Measurements from ENCODE around the gene SLC25A22.
A peak's percentile ranks its signal among the peaks of the same experiment; 100 is the strongest.

The SLC25A22 gene

DNA sequence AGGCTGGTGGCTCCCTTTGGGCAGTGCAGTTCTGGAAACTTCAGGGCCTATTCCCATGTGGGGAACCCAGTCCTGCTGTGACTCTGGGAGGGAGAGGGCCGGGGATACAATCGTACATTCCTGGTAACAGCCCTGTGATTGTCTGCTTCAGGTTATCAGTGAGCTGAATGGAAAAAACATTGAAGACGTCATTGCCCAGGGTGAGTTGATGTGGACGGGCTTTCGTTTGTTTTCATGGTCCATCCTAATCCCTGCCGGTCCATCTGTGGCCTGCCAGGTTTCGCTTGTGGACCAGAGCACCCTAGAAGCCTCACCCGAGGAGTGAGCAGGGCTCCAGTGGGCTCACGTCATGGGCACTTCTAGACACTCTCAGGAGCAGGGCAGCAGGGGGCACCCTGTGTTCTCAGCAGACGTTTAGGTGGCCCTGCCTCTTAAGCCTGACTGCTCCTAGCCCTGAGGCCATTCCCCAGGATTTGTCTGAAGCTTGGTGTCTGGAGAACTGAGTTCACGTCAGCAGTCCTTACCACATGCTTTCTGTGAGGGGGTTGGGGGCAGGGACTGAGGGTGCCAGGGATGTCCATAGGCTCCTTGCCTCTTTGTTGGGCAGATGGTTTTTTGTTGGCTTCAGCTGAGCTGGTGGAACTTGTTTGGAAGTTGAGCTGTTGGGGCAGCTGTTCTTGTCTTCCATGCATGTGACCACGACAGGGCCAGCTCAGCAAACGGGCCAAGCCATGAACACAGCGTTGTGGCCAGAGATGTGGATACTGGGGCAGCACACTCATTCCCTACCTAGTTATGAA lies 13.6 kb upstream of the SLC25A22 start:
- Histone ChIP-seq H3K4me1 (ENCODE audit: low read length) (peaks cover 21% of the 10 kb centered on the region), H3K4me3 (ENCODE audit: low read length) (peak overlapping the region; percentile 94), H3K9me3 (ENCODE audit: insufficient read depth, low read length) (no peaks in the 10 kb centered on the region), H3K27ac (ENCODE audit: low read length) (peak overlapping the region; percentile 87), H3K36me3 (replicated peaks; ENCODE audit: low read depth, low read length) (peaks cover 39% of the 10 kb centered on the region), H3K9ac (ENCODE audit: low read length) (peak overlapping the region; percentile 94), H3K27me3 (ENCODE audit: low read depth, low read length) (no peaks in the 10 kb centered on the region), H3K4me2 (ENCODE audit: low read length) (peak overlapping the region; percentile 96), H2AFZ (ENCODE audit: low read depth, low read length) (no peak overlapping the region), H3K79me2 (ENCODE audit: low read length) (peaks cover 53% of the 10 kb centered on the region), H4K20me1 (ENCODE audit: insufficient read depth, low read length) (peaks cover 26% of the 10 kb centered on the region)
- TF ChIP-seq EZH2phosphoT487 (IDR thresholded peaks at IDR 0.05; ENCODE audit: low read depth) = no peak
- TF ChIP-seq, protein P1, sequence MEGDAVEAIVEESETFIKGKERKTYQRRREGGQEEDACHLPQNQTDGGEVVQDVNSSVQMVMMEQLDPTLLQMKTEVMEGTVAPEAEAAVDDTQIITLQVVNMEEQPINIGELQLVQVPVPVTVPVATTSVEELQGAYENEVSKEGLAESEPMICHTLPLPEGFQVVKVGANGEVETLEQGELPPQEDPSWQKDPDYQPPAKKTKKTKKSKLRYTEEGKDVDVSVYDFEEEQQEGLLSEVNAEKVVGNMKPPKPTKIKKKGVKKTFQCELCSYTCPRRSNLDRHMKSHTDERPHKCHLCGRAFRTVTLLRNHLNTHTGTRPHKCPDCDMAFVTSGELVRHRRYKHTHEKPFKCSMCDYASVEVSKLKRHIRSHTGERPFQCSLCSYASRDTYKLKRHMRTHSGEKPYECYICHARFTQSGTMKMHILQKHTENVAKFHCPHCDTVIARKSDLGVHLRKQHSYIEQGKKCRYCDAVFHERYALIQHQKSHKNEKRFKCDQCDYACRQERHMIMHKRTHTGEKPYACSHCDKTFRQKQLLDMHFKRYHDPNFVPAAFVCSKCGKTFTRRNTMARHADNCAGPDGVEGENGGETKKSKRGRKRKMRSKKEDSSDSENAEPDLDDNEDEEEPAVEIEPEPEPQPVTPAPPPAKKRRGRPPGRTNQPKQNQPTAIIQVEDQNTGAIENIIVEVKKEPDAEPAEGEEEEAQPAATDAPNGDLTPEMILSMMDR (IDR thresholded peaks at IDR 0.05; ENCODE audit: low read depth, low read length) = peak; percentile 21; the same call in 1 of the 2 replicates

- no peak overlapping the region for H2AFZ ChIP-seq (ENCODE audit: low read depth, low read length)
- H3K4me3 ChIP-seq (ENCODE audit: low read length) = peak overlapping the region; percentile 94
Measured at GRCh38 chr11:810040-810567, 12.0 kb upstream of the SLC25A22 start.

DNA sequence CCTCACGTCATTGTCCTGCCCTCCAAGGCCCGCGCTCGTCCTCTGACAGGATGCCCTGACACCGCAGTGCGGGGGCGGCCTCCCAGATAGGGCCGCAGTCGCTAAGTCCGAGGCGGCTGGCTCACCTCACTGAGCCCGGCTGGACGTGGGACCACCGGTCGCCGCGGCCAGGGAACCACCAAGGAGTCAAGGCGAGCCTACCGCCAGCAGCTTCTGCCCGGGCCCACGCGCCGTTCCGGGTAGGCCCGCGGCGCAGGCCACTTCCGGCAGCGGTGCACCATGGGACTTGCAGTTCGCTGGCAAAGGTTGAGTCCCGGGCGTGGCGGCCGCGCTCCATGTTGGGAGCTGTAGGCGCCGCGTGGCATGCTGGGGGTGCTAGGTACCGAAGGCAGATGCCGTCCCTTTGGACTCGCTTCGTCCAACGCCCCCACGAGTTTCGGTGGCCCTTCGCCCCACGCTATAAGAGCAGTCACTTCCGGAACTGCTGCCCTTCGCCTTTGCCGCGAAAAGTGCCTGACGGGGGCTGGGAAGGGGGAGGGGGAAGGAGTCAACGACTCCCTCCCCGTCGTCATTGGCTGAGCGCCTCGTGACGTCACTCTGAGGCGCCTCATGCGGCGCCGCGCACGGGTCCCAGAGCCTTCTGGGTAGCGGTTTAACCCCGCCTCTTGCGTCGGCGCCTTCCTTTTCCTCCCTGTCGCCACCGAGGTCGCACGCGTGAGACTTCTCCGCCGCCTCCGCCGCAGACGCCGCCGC lies 11.4 kb upstream of the SLC25A22 start, which contains the start of gene RPLP2:
Gene RPLP2 (plus strand): TSS at position 681 of the 753 bp plus-strand sequence. CDS start 268 bp downstream, outside the sequence.
- Histone ChIP-seq H3K27me3 (ENCODE audit: low read depth, low read length) (no peaks in the 10 kb centered on the region), H4K20me1 (ENCODE audit: insufficient read depth, low read length) (peaks cover 26% of the 10 kb centered on the region), H3K27ac (ENCODE audit: low read length) (peak within 1 kb of the TSS; percentile 87), H3K4me2 (ENCODE audit: low read length) (peak within 1 kb of the TSS; percentile 98), H2AFZ (ENCODE audit: low read depth, low read length) (peak within 1 kb of the TSS; percentile 88; the same call in 1 of the 2 replicates), H3K36me3 (replicated peaks; ENCODE audit: low read depth, low read length) (peaks cover 39% of the 10 kb centered on the region), H3K79me2 (ENCODE audit: low read length) (peaks cover 53% of the 10 kb centered on the region), H3K4me1 (ENCODE audit: low read length) (peaks cover 24% of the 10 kb centered on the region), H3K9ac (ENCODE audit: low read length) (peak within 1 kb of the TSS; percentile 94), H3K4me3 (ENCODE audit: low read length) (peak within 1 kb of the TSS; percentile 94), H3K9me3 (ENCODE audit: insufficient read depth, low read length) (no peaks in the 10 kb centered on the region)
- TF ChIP-seq, protein P1 (IDR thresholded peaks at IDR 0.05; ENCODE audit: low read depth, low read length) = no peak
- no peak for TF ChIP-seq EZH2phosphoT487 (IDR thresholded peaks at IDR 0.05; ENCODE audit: low read depth)

More at GRCh38 chr11:810040-810567, 12.0 kb upstream of the SLC25A22 start:
- no peak for TF ChIP-seq EZH2phosphoT487 (IDR thresholded peaks at IDR 0.05; ENCODE audit: low read depth)
- TF ChIP-seq, protein P1 (IDR thresholded peaks at IDR 0.05; ENCODE audit: low read depth, low read length) = no peak
- Histone ChIP-seq H3K27ac (ENCODE audit: low read length) (peak overlapping the region; percentile 87), H3K36me3 (replicated peaks; ENCODE audit: low read depth, low read length) (peaks cover 39% of the 10 kb centered on the region), H3K79me2 (ENCODE audit: low read length) (peaks cover 53% of the 10 kb centered on the region), H3K4me2 (ENCODE audit: low read length) (peak overlapping the region; percentile 96), H3K27me3 (ENCODE audit: low read depth, low read length) (no peaks in the 10 kb centered on the region), H3K9me3 (ENCODE audit: insufficient read depth, low read length) (no peaks in the 10 kb centered on the region), H3K9ac (ENCODE audit: low read length) (peak overlapping the region; percentile 94), H4K20me1 (ENCODE audit: insufficient read depth, low read length) (peaks cover 26% of the 10 kb centered on the region), H3K4me1 (ENCODE audit: low read length) (peaks cover 23% of the 10 kb centered on the region)

Measured in OCI-LY3 (cell line).